Mononuclear cell (primary cell): ENCODE measurements around the gene CYP2B6. TPM values are rescaled to one million over a fixed set of nuclear protein-coding genes. Genes with fewer than 3 reads are reported as not detected.
"Not testable (repeated sequence)": the region's sequence is repeated elsewhere in the genome, so short reads cannot be mapped to it uniquely, and the experiment has no call there.

Experiments used
- H3K27me3 ChIP-seq: 2 replicates; pipeline ENCODE4 v1.6.0; 2011; ENCODE audit warnings: low read length, control low read depth; ENCODE audit not compliant: insufficient read depth
- H3K4me1 ChIP-seq: 2 replicates; pipeline ENCODE4 v1.5.1; 2011; ENCODE audit warnings: mild to moderate bottlenecking, low read length, control low read depth; ENCODE audit not compliant: insufficient read depth
- H3K4me3 ChIP-seq: 2 replicates; pipeline ENCODE4 v1.5.1; 2011; ENCODE audit warnings: mild to moderate bottlenecking, low read length, moderate library complexity
- H3K9me3 ChIP-seq: 2 replicates; pipeline ENCODE4 v1.5.1; 2011; ENCODE audit warnings: low read depth, mild to moderate bottlenecking, control low read depth, low read length
- total RNA-seq: library from RNA; depleted of rRNA; stranded (reverse); fragments of >200 nt; gene quantifications from one replicate; pipeline ENCODE4 v1.2.3, GENCODE V29; 2012

The CYP2B6 gene
- total RNA-seq, 1 donor = not detected

DNA sequence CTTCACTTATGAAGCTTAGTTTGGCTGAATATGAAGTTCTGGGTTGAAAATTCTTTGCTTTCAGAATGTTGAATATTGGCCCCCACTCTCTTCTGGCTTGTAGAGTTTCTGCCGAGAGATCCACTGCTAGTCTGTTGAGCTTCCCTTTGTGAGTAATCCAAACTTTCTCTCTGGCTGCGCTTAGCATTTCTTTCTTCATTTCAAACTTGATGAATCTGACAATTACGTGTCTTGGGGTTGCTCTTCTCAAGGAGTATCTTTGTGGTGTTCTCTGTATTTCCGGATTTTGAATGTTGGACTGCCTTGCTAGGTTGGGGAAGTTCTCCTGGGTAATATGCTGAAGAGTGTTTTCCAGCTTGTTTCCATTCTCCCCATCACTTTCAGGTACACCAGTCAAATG lies 21.4 kb upstream of the CYP2B6 start:
- H3K9me3 ChIP-seq, H3K4me3 ChIP-seq, H3K4me1 ChIP-seq, H3K27me3 ChIP-seq: not testable (repeated sequence)

DNA sequence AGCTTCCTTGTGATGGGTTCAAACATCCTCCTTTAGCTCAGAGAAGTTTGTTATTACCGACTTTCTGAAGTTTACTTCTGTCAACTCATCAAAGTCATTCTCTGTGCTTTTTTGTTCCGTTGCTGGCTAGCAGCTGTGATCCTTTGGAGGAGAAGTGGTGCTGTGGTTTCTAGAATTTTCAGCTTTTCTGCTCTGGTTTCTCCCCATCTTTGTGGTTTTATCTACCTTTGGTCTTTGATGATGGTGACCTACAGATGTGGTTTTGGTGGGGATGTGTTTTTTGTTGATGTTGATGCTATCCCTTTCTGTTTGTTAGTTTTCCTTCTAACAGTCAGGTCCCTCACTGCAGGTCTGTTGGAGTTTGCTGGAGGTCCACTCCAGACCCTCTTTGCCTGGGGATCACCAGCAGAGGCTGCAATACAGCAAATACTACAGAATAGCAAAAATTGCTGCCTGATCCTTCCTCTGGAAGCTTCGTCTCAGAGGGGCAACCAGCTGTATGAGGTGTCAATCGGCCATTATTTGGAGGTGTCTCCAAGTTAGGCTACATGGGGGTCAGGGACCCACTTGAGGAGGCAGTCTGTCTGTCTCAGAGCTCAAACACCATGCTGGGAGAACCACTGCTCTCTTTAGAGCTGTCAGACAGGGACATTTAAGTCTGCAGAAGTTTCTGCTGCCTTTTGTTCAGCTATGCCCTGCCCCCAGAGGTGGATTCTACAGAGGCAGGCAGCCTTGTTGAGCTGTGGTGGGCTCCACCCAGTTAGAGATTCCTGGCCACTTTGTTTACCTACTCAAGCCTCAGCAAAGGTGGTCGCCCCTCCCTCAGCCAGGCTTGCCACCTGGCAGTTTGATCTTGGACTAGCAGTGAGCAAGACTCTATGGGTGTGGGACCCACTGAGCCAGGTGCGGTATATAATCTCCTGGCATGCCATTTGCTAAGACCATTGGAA lies 20.4 kb upstream of the CYP2B6 start:
- H3K27me3 ChIP-seq, H3K4me3 ChIP-seq, H3K9me3 ChIP-seq, H3K4me1 ChIP-seq: not testable (repeated sequence)

DNA sequence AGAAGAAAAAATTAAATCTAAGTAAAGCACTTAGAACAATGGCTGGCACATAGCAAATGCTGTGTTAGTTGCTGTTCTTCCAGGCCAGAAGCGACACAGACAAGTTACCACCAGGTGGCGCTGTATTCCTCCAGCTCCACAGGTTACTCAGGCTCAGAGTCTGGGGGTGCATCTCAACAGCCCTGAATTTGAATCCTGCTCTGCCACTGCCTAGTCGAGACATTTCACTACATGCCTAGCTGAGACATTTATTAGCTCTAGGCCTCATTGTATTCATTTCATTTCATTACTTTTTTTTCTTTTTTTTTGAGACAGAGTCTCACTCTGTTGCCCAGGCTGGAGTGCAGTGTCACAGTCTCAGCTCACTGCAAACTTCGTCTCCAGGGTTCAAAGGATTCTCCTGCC lies 16.4 kb upstream of the CYP2B6 start:
- Histone ChIP-seq H3K4me3 (no peak overlapping the region), H3K4me1 (peaks cover 6% of the 10 kb centered on the region), H3K9me3 (no peaks in the 10 kb centered on the region), H3K27me3 (no peaks in the 10 kb centered on the region)

DNA sequence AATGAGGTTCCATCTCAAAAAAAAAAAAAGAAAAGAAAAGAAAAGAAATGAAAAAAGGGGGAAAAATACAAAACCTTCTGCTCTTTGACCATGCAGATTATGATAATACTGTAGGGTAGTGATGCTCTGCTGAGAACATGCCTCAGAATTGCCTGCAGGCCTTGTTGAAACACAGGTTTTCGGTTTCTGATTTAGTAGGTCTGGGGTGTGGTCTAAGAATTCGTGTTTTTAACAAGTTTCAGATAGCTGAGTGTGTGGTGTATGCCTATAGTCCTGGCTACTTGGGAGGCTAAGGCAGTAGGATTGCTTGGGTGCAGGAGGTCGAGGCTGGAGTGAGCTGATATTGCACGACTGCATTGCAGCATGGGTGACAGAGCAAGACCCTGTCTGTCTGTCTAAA lies 14.9 kb upstream of the CYP2B6 start:
- Histone ChIP-seq H3K4me1 (no peaks in the 10 kb centered on the region), H3K9me3 (no peaks in the 10 kb centered on the region), H3K27me3 (no peaks in the 10 kb centered on the region), H3K4me3 (no peak overlapping the region)

DNA sequence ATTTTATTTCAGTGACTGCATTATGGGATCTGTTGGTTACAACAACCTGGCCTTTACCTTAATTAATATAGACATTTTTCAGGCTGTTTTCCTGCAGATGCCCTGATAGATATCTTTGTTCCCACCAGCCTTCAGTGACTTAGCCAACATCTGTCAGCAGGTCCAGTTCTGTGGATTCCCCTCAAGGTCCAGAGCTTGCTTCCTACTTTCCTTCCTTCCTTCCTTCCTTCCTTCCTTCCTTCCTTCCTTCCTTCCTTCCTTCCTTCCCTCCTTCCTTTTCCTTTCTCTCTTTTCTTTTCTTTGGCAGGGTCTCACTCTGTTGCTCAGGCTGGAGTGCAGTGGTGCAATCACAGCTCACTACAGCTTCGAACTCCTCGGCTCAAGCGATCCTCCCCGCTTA lies 14.4 kb upstream of the CYP2B6 start:
- H3K9me3 ChIP-seq = no peaks in the 10 kb centered on the region
- H3K27me3 ChIP-seq = peaks cover 1% of the 10 kb centered on the region
- H3K4me1 ChIP-seq = no peaks in the 10 kb centered on the region
- H3K4me3 ChIP-seq = no peak overlapping the region

DNA sequence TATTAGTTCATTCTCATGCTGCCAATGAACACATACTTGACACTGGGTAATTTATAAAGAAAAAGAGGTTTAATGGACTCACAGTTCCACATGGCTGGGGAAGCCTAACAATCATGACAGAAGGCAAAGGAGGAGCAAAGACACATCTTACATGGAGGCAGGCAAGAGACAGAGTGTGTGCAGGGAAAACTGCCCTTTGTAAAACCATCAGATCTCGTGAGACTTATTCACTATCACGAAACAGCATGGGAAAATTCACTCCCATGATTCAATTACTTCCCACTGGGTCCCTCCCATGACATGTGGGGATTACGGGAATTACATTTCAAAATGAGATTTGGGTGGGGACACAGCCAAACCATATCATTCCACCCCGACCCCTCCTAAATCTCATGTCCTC lies 11.3 kb upstream of the CYP2B6 start:
- H3K4me1 ChIP-seq, H3K4me3 ChIP-seq, H3K9me3 ChIP-seq, H3K27me3 ChIP-seq: not testable (repeated sequence)

DNA sequence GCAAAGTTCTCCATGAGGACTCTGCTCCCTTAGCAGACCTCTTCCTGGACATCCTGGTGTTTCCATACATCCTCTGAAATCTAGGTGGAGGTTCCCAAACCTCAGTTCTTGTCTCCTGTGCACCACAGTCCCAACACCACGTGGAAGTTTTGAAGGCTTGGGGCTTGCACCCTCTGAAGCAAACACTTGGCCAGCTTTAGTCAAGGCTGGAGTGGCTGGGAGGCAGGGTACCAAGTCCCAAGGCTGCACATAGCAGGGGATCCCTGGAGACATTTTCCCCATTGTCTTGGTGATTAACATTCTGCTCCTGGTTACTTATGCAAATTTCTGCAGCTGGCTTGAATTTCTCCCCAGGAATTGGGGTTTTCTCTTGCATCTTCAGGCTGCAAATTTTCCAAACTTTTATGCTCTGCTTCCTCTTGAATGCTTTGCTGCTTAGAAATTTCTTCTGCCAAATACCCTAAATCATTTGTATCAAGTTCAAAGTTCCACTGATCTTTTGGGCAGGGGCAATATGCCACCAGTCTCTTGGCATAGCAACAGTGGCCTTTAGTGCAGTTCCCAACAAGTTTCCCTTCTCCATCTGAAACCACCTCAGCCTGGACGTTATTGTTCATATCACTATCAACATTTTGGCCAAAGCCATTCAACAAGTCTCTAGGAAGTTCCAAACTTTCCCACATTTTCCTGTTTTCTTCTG lies 10.2 kb upstream of the CYP2B6 start:
- not testable (repeated sequence) for H3K27me3 ChIP-seq, H3K4me3 ChIP-seq, H3K9me3 ChIP-seq, H3K4me1 ChIP-seq

DNA sequence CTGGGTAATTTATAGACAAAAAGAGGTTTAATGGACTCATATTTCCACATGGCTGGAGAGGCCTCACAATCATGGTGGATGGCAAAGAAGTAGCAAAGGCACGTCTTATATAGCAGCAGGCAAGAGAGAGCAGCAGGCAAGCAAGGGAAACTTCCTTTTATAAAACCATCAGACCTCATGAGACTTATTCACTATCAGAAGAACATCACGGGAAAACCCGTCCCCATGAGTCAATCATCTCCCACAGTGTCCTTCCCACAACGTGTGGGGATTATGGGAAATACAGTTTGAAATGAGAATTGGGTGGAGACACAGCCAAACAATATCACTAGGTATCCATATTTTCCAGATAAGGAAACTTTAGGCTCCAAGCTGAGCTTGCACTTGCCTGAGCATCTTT lies 9.5 kb upstream of the CYP2B6 start:
- no peaks in the 10 kb centered on the region for H3K4me1 ChIP-seq
- peaks cover 7% of the 10 kb centered on the region for H3K27me3 ChIP-seq
- H3K9me3 ChIP-seq = no peaks in the 10 kb centered on the region
- no peak overlapping the region for H3K4me3 ChIP-seq

DNA sequence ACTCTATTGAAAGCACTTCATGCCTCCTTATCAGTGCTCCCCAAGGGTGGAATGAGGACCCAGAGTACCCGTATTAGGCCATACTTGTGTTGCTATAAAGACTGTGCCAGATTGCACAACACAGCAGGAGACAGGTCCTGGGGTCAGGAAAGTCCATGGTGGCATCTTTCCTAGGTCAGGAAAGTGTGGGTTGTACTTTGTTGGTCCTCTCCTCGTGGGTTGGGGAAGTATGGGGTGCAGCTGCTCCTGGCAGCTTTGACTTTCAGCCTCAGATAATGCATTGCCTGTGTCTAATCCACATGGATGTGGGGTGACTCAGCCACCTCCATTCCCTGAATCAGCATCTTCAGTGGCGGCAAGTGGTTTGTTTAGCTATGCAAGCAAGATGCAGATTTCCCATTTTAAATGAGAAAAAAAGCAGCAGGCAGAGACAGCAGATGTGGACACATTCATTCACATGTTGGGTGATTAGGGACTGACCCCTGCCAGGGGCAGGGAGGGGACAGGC lies 8.4 kb upstream of the CYP2B6 start:
- Histone ChIP-seq H3K4me3 (no peak overlapping the region), H3K4me1 (no peaks in the 10 kb centered on the region), H3K9me3 (no peaks in the 10 kb centered on the region), H3K27me3 (peaks cover 7% of the 10 kb centered on the region)

DNA sequence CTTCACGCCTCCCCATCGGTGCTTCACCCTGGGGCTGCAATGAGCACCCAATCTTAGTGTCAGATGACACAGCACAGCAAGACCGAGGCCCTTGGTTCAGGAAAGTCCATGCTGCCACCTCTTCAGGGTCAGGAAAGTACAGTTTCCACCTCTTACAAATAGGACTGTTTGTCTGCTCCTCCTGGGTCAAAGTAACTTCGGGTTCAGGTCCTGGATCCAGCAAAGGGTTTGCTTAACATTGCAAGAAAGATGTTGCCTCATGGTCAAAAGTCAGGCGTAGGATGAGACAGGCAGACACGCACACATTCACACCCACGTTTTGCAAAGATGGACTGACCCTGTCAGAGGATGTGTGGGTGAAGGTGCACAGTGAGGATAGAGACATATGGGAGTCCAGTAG lies 1.6 kb upstream of the CYP2B6 start:
- peaks cover 1% of the 10 kb centered on the region for H3K27me3 ChIP-seq
- H3K9me3 ChIP-seq = no peaks in the 10 kb centered on the region
- no peak overlapping the region for H3K4me3 ChIP-seq
- no peaks in the 10 kb centered on the region for H3K4me1 ChIP-seq

DNA sequence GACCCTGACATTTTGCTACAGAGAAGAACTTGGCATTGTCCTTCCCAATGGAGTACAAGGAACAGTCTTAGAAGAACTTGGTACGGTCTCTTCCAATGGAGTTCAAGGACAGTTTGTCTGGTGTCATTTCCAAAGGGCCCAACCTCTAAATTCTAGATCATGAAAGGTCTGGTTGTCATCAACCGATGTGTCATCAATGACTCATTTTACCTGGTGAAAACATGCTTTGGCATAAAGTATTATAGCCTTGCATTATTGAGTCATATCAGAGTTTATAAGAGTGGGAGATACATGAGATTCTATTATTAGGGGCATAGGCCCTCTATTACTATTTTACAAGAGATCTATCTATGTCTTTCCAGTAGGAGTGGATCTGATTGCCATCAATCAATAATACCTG lies 4.3 kb downstream of the CYP2B6 start:
- Histone ChIP-seq H3K4me1 (no peaks in the 10 kb centered on the region), H3K4me3 (no peak overlapping the region), H3K27me3 (no peaks in the 10 kb centered on the region), H3K9me3 (no peaks in the 10 kb centered on the region)

DNA sequence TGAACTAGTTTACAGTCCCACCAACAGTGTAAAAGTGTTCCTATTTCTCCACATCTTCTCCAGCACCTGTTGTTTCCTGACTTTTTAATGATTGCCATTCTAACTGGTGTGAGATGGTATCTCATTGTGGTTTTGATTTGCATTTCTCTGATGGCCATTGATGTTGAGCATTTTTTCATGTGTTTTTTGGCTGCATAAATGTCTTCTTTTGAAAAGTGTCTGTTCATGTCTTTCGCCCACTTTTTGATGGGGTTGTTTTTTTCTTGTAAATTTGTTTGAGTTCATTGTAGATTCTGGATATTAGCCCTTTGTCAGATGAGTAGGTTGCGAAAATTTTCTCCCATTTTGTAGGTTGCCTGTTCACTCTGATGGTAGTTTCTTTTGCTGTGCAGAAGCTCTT lies 7.9 kb downstream of the CYP2B6 start:
- H3K4me3 ChIP-seq, H3K9me3 ChIP-seq, H3K4me1 ChIP-seq, H3K27me3 ChIP-seq: not testable (repeated sequence)

DNA sequence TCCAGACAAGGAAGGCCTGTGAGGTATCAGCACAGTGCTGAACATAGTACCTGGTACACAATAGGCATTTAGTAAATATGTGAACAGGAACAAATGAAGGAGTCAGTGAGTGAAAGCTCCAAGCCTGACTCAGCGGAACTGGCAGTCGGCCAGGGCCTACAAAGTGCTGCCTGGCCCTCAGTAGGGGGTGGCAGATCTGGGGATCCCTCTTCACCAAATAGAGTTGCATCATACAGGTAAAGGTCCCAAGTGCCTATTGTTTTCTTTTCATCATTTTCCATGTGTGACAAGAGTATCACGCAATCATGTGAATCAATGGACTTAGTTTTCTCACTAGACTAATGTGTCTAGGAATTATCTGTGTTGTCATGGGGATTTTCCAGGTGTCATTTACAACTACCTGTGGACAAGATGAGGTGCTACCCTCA lies 9.2 kb downstream of the CYP2B6 start:
- Histone ChIP-seq H3K27me3 (no peaks in the 10 kb centered on the region), H3K4me3 (no peak overlapping the region), H3K9me3 (no peaks in the 10 kb centered on the region), H3K4me1 (no peaks in the 10 kb centered on the region)

DNA sequence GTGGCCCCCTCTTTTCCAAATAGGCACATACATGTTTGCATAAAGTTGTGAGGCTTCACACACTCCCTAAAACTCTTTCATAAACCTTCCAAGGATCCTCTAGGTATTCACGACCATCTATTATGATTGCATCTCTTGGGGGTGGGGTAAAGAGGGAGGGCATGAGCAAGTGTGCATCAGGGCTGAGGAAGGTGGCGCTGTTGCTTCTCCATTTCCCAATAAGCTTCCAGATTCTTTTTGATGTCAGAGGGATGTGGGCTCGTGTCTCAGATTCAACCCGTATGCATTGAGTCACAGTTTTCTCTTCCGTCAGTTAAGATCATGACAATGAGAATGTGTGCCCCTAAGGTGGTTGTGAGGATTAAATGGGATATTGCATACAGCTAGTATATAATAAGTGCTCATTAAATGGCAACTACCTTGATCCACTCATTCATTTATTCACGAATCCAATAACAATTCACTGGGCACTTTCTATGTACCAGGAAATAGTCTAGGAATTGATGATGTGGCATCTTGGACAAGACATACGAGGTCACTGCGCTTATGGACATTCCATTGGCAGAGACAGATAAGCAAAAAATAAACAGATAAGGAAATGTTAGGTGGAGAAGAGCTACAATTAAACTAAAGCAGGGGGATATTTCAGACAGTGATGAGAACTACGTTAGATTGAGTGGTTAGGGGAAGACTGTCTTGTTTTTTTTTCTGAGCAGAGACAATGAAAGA lies 10.3 kb downstream of the CYP2B6 start:
- Histone ChIP-seq H3K27me3 (no peaks in the 10 kb centered on the region), H3K9me3 (no peaks in the 10 kb centered on the region), H3K4me3 (no peak overlapping the region), H3K4me1 (no peaks in the 10 kb centered on the region)

DNA sequence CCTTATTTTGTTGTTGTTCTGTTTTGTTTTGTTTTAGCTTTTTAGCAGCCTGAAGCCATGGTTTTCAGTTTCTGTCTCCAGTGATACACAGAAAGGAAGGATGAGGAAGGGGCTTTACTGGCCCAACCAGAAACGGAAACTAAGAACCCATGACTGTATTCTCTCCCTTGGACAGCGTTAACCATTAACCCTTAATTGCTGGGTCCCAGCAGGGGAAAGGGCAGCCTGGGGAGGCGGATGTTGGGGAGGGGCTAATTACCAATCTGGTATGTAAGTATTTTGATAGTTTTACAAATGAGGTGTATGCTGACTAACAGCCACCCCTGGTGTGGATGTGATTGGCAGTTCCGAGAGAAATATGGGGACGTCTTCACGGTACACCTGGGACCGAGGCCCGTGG lies 12.6 kb downstream of the CYP2B6 start:
- not testable (repeated sequence) for H3K4me3 ChIP-seq, H3K9me3 ChIP-seq, H3K4me1 ChIP-seq, H3K27me3 ChIP-seq
